Keratinocyte (primary cell): ENCODE results near the gene SMG7. TPM values are rescaled to one million over a fixed set of nuclear protein-coding genes. Genes with fewer than 3 reads are reported as not detected.
A peak's percentile ranks its signal among the peaks of the same experiment; 100 is the strongest.

Experiments used
- DNase-seq: peaks from one replicate; pipeline ENCODE4 v3.0.0-alpha.2; 2011; ENCODE audit warnings: low read depth, missing footprints, low spot score
- FAIRE-seq: peaks from 2 replicates; lab custom pipeline; 2011; peaks lifted over from hg19 to GRCh38; lab: Jason Lieb, UNC
- H2AFZ ChIP-seq: 2 replicates; pipeline ENCODE4 v1.6.0; 2012; ENCODE audit warnings: low read length, control low read depth, inconsistent platforms; ENCODE audit not compliant: control insufficient read depth
- H3K27ac ChIP-seq: 2 replicates; pipeline ENCODE4 v1.5.1; 2011; ENCODE audit warnings: low read length; ENCODE audit not compliant: control insufficient read depth, insufficient read depth
- H3K27me3 ChIP-seq: 3 replicates; pipeline ENCODE4 v1.6.0; 2011; ENCODE audit warnings: low read length; ENCODE audit not compliant: control insufficient read depth, insufficient read depth; ENCODE audit errors: extremely low read depth
- H3K36me3 ChIP-seq, 2 experiments: 2 replicates in 1 of 2; 3 replicates in 1 of 2; pipeline ENCODE4 v1.5.1; 2011; ENCODE audit warnings: low read length in 2 of 2, mild to moderate bottlenecking in 1 of 2; ENCODE audit not compliant: control insufficient read depth in 2 of 2, insufficient read depth in 2 of 2; ENCODE audit errors: extremely low read depth in 1 of 2
- H3K4me1 ChIP-seq: 3 replicates; pipeline ENCODE4 v1.5.1; 2011; ENCODE audit warnings: low read length; ENCODE audit not compliant: control insufficient read depth, insufficient read depth; ENCODE audit errors: extremely low read depth
- H3K4me2 ChIP-seq: 3 replicates; pipeline ENCODE4 v1.6.0; 2011; ENCODE audit warnings: low read depth, low read length; ENCODE audit not compliant: control insufficient read depth, insufficient read depth; ENCODE audit errors: extremely low read depth
- H3K4me3 ChIP-seq, 3 experiments: fragments of 200-600 bp in 1 of 3; sonication (generic) in 1 of 3; 2 replicates in 2 of 3; 3 replicates in 1 of 3; pipeline ENCODE4 v1.5.1; 2011 to 2016; ENCODE audit warnings: low read length in 3 of 3, mild to moderate bottlenecking in 3 of 3, control low read depth in 2 of 3, inconsistent platforms in 1 of 3, low read depth in 1 of 3, mixed read lengths in 1 of 3, mixed run types in 1 of 3, moderate library complexity in 1 of 3; ENCODE audit not compliant: control insufficient read depth in 2 of 3, insufficient read depth in 2 of 3; ENCODE audit errors: extremely low read depth in 1 of 3
- H3K79me2 ChIP-seq: 2 replicates; pipeline ENCODE4 v1.6.0; 2012; ENCODE audit warnings: low read length; ENCODE audit not compliant: control insufficient read depth, insufficient read depth
- H3K9ac ChIP-seq: 3 replicates; pipeline ENCODE4 v1.6.0; 2011; ENCODE audit warnings: low read length; ENCODE audit not compliant: control insufficient read depth, insufficient read depth; ENCODE audit errors: extremely low read depth
- H3K9me1 ChIP-seq: 3 replicates; pipeline ENCODE4 v1.6.0; 2011; ENCODE audit warnings: low read length; ENCODE audit not compliant: control insufficient read depth, insufficient read depth; ENCODE audit errors: extremely low read depth
- H3K9me3 ChIP-seq: 2 replicates; pipeline ENCODE4 v1.5.1; 2012; ENCODE audit warnings: low read depth, low read length; ENCODE audit not compliant: control insufficient read depth
- H4K20me1 ChIP-seq: 3 replicates; pipeline ENCODE4 v1.6.0; 2011; ENCODE audit warnings: low read length; ENCODE audit not compliant: control insufficient read depth, insufficient read depth; ENCODE audit errors: extremely low read depth
- EZH2 ChIP-seq: IDR thresholded peaks from one replicate; pipeline ENCODE4 v1.6.1; 2012; ENCODE audit warnings: inconsistent platforms, mild to moderate bottlenecking, low read length, moderate library complexity
- dilution Hi-C: fragments of 300-500 bp; cut with MboI; formaldehyde crosslinking; loops from one replicate; pipeline ENCODE4 v1.7.0; 2020; ENCODE audit warnings: low sequenced_read_pairs; ENCODE audit not compliant: extremely low pct_ligation_motif_present
- polyA plus RNA-seq, 5 experiments: library from polyadenylated mRNA; depleted of rRNA in 3 of 5; stranded (reverse) in 3 of 5; stranded (forward) in 1 of 5; unstranded in 1 of 5; fragments of >200 nt; gene quantifications; 1 replicate in 1 of 5; 2 replicates in 3 of 5; 3 replicates in 1 of 5; pipeline versions ENCODE4 v1.2.1 to v1.2.3, GENCODE V29; 2011 to 2012; ENCODE audit warnings: missing spikeins in 2 of 5, low read depth in 1 of 5, low replicate concordance in 1 of 5
- TF ChIP-seq, protein P1 (sequence below), 3 experiments: IDR thresholded peaks in 1 of 3; conservative IDR thresholded peaks in 1 of 3; optimal IDR thresholded peaks in 1 of 3; 2 replicates in 2 of 3; 3 replicates in 1 of 3; pipeline versions ENCODE3 to v1.5.1; 2011; ENCODE audit warnings: low read length in 3 of 3, mild to moderate bottlenecking in 3 of 3, moderate library complexity in 2 of 3, control low read depth in 1 of 3, inconsistent platforms in 1 of 3; ENCODE audit not compliant: insufficient read depth in 2 of 3; ENCODE audit errors: extremely low read depth in 1 of 3

The SMG7 gene
- polyA plus RNA-seq, 1 donor (not counting 4 experiments of a cell fraction or from before 2014, with no cell fraction given), result 38.2 TPM

DNA sequence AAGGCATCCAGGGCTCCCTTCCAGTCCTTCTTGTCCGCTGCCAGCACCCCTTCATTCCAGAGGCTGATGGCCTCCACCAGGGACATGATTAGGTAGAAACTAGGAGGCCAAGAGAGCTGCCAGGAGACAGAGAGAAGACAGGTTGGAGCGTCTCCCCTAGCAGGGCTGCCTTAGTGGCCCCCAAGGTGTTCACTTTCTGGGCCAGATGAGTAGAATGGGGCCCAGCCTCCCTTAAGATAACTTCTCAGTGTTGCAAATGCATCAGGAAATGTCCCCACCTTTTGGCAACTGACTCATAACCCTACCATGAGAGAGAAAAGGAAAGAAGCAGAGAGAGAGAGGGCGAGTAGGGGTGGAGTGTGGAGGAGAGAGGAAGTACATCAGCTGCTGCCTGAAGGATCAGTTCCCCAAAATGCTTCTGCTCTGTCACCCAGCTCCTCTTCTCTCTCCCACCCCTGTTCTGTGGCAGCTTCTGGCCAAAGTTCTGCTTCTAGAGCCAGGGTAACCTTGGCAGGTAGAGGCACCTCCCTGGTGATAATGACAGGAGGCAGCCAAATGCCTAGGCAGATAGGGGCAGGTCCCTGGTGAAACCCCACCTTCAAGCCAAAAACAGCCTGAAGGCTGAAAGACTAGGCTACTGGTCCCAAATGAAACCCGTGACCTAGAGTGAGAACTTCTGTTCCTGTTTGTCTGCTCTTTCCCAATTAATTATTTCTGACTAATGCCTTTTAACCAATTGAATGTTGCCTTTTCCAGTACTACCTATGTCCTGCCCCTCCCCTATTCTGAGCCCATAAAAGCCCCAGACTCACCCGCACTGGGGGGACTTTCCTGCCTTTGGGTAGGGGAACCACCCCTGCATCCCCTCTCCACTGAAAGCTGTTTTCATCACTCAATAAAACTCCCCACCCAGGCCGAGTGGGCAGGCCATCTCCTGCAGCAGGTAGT lies 118.2 kb downstream of the SMG7 start, which contains the start of gene NCF2:
Gene NCF2, minus strand, starts transcription at position 216 of the 948 bp plus-strand sequence. Its CDS starts 130 bp downstream, at position 86.
- FAIRE-seq (peak; percentile 53), DNase-seq (peak; percentile 41)
- H3K9me1 ChIP-seq, result no peaks in the 10 kb centered on the region
- no peaks in the 10 kb centered on the region for H3K27me3 ChIP-seq
- dilution Hi-C loops, result no loop called here
- peak within 1 kb of the TSS; percentile 54 for H3K9ac ChIP-seq
- TF ChIP-seq EZH2, result no peak
- TF ChIP-seq, protein P1, sequence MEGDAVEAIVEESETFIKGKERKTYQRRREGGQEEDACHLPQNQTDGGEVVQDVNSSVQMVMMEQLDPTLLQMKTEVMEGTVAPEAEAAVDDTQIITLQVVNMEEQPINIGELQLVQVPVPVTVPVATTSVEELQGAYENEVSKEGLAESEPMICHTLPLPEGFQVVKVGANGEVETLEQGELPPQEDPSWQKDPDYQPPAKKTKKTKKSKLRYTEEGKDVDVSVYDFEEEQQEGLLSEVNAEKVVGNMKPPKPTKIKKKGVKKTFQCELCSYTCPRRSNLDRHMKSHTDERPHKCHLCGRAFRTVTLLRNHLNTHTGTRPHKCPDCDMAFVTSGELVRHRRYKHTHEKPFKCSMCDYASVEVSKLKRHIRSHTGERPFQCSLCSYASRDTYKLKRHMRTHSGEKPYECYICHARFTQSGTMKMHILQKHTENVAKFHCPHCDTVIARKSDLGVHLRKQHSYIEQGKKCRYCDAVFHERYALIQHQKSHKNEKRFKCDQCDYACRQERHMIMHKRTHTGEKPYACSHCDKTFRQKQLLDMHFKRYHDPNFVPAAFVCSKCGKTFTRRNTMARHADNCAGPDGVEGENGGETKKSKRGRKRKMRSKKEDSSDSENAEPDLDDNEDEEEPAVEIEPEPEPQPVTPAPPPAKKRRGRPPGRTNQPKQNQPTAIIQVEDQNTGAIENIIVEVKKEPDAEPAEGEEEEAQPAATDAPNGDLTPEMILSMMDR (optimal IDR thresholded peaks at IDR 0.05 in 1 of 3, IDR thresholded peaks at IDR 0.05 in 1 of 3, conservative IDR thresholded peaks at IDR 0.05 in 1 of 3; ENCODE audit: extremely low read depth in 1 of 3, insufficient read depth in 2 of 3, low read length in 3 of 3), result no peak
- peak within 1 kb of the TSS; percentile 67 for H3K4me2 ChIP-seq
- H3K4me1 ChIP-seq, result peaks cover 14% of the 10 kb centered on the region
- H3K9me3 ChIP-seq, result no peaks in the 10 kb centered on the region
- H3K36me3 ChIP-seq, result no peaks in the 10 kb centered on the region
- H2AFZ ChIP-seq, result peak within 1 kb of the TSS; percentile 82
- H3K27ac ChIP-seq, result peak within 1 kb of the TSS; percentile 70
- H4K20me1 ChIP-seq, result no peaks in the 10 kb centered on the region
- H3K4me3 ChIP-seq, result peak within 1 kb of the TSS; percentile 30 to 54 (median 39)
- H3K79me2 ChIP-seq, result no peaks in the 10 kb centered on the region

DNA sequence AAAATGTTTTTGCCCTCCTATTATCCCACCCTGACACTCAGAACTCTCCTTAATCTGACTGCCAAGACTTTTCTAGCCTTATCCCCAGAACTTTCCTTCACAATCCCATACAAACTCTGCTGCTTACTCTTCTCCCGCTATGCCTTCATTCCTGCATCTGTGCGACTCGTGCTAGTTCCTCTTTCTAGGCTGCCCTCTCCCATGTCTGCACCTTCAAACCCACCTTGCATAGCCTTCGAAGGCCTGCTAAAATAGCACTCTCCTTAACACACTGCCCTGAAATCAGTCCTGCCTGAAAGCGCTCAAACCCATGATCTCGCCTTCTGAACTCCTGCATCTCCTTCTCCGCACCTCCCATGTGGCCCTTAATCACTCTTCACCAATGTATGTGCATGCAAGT lies 120.4 kb downstream of the SMG7 start:
- Histone ChIP-seq H3K79me2 (no peaks in the 10 kb centered on the region), H3K9ac (no peak overlapping the region), H3K9me3 (no peaks in the 10 kb centered on the region), H4K20me1 (no peaks in the 10 kb centered on the region), H3K9me1 (no peaks in the 10 kb centered on the region), H3K4me2 (no peak overlapping the region), H3K36me3 (no peaks in the 10 kb centered on the region), H3K27me3 (no peaks in the 10 kb centered on the region), H3K27ac (no peak overlapping the region), H3K4me3 (no peak overlapping the region), H2AFZ (no peak overlapping the region), H3K4me1 (peaks cover 14% of the 10 kb centered on the region)
- dilution Hi-C loops, result no loop called here
- no peak for TF ChIP-seq EZH2
- TF ChIP-seq, protein P1 (optimal IDR thresholded peaks at IDR 0.05 in 1 of 3, IDR thresholded peaks at IDR 0.05 in 1 of 3, conservative IDR thresholded peaks at IDR 0.05 in 1 of 3; ENCODE audit: extremely low read depth in 1 of 3, insufficient read depth in 2 of 3, low read length in 3 of 3), result no peak
- no peak for DNase-seq
- FAIRE-seq, result no peak
